HG03354 (cell line): ENCODE data around the gene AGPS.
"Not testable (repeated sequence)": the region's sequence is repeated elsewhere in the genome, so short reads cannot be mapped to it uniquely, and the experiment has no call there.

Experiments used
- ATAC-seq: cut with Tn5 transposase; IDR thresholded peaks from one replicate; pipeline ENCODE4 v1.9.1; 2021; ENCODE audit warnings: mild to moderate bottlenecking; ENCODE audit not compliant: unreplicated experiment, poor library complexity, severe bottlenecking

Gene AGPS

GRCh38 chr2:177542396-177542795 is 149.8 kb downstream of the AGPS start:
- ATAC-seq: no peak

GRCh38 chr2:177543007-177543760 is 150.6 kb downstream of the AGPS start:
- ATAC-seq: no peak

DNA sequence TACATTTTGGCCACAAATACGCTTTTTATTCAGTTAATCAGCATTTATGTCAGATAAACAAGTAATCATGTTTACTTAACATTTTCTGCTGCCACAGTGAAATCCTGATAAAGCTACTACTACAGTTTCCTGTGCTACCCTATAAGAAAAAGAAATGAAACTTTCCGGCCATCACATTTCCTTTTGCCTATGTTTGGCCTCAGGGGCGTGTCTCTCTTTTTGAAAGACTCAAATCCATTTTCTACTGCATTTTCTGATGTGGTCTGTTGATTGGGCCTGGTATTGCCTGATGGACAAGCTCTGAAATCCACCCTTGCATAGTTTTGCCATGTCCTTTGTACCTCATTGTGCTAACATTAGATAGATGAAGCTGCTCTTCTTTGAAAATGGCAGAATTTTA is 152.6 kb downstream of the AGPS start:
- ATAC-seq: no peak

- ATAC-seq: no peak
Observed at GRCh38 chr2:177545981-177546585, 153.5 kb downstream of the AGPS start.

DNA sequence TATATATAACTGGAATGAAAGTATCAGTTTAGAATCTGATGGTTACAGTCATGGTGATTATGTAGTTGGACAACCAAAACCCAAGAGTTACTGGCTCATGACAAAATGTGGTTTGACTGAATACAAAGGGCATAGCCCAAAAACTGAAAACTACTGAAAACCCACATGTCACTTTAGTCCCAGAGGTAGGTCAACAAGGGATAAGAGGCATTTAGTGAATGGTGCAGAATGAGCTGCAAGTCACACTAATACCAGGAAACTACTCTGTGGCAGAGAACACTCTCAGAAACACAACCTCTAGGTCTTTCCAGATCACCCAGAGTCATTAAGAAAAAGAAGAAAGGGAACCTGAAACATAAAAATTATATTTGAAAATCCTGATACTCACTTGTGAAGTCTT is 154.5 kb downstream of the AGPS start:
- ATAC-seq: peak; percentile 87

GRCh38 chr2:177547772-177548171 is 155.2 kb downstream of the AGPS start:
- ATAC-seq: no peak

GRCh38 chr2:177548636-177549035 is 156.1 kb downstream of the AGPS start:
- ATAC-seq: no peak

DNA sequence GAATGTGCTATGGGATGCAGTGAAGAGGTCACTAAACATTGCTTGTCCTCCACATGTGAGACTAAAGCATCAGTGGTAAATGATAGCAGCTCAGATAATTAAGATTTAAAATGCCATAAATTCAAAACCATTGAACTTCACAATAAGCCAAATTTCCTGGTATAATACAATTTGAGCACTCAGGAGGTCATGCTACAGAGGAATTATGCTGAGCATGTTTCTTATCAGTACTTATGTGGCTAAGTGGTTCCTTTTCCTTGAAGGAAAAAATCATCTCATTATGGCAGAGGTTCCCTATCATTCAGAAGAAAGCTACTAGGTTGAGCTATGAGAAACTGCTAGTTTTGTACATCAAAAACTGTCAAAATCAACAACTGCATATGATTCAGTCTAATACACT is 156.6 kb downstream of the AGPS start:
- no peak for ATAC-seq

DNA sequence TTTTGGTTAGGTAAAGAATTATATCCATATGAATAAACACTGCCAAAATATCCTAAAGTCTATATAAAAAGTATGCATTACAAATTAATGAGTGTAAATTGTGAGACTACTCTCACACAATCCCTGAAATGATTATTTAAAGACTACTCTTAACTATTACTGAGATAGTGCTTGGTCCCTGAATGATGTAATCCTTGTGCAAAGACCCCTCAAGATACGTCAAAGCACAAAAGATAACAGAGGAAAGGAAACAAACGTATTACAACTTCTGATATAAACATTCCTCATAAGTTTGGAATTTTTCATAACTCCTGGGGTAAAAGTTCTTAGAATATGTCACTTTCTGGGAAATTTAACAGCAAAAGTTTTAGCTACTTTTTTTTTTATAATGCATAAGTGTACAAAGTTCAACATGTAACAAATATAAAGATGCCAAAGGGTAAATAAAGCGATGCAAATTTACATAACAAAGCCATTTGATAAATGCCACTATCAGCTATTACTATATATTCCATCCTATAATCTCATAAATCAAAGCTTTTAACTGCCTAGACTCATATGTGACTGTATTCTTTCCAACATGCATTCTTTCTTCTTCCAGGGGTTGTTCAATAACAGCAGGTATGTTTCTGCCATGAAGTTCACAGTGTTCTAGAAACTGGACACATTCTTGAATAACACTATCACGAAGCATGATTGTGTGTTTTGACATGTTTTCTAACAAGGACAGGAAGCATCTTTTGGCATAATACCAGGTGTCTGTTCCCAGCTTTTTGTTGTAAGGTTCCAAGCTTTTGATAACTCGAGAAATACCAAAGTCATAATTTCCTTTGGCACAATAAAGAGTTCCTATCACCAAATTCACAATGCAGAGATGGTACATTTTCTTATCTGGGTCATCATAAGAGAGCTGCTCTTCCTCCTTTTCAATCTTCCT is 158.0 kb downstream of the AGPS start:
- ATAC-seq: no peak

- ATAC-seq: not testable (repeated sequence)
Observed at GRCh38 chr2:177551360-177551759, 158.8 kb downstream of the AGPS start.

- no peak for ATAC-seq
Observed at GRCh38 chr2:177551989-177552421, 159.4 kb downstream of the AGPS start.

- peak; percentile 96 for ATAC-seq
Observed at GRCh38 chr2:177552422-177553175, 160.0 kb downstream of the AGPS start.

DNA sequence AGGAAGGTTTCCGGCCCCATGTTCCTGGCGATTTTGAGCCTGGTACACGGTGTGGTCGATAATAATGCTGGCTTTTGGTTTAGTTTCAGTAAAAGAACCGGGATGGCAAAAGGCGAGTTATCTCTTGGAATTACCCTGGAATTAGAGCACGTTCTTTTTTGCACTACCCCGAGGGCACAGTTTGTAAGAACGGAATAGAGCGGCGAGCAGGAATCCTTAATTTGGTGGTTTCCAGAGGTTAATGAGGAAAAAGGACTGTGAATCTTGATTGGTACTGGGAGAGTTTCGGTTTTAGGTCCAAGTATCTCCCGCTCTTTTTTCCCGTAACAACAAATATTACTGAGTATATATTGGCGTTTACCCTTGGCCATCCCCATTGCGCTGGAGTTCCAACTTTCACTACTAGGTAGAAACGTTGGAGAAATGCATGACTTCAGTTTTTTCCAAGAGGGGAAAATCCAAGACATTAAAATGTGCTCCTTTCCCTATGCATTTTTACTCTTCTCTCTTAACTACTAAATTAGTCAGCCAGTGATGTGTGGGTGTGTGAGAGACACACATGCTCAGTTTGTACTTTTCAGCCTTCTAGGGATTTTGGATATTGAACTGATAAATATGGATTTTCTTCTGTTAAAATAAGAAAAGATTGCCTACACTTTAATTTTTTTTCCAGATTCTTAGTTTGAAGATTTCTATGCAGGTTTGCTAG is 160.8 kb downstream of the AGPS start:
- no peak for ATAC-seq

- no peak for ATAC-seq
Observed at GRCh38 chr2:177554365-177554764, 161.8 kb downstream of the AGPS start.

DNA sequence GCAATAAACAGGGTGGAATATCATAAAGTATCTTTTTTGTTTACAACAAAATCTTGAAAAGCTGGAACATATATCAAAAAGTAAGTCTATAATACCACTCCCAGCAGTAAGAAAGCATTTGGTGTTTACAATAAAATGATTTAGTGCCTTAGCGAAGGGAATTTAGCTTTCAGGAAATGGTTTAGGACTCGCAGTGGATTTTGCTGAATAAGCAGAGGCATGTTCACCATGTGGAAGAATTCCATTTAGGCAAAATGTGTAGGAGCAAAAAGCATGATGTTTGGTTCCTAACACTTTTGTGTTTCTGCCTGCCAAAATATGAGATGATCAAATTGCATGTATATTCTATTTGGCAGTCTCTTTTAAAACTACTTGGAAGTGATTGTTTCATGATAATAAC is 163.6 kb downstream of the AGPS start:
- ATAC-seq: no peak

DNA sequence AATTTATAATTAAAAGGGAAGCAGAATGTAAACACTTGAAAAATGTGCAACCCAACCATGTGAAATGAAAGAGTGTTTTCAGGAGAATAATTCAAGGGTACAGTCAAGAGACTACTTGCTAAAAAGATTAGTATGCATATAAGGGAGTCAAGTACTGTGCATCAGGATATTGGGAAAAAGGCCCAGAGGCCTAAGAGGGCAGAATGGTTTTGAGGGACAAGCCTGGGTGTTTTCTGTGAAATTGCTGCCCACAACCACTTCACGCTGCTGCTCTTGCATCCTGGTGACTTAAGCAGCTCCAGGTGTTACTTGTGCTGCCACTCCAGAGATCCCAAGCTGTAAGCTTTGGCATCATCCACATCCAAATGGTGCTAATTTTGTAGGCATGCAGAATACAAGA is 165.2 kb downstream of the AGPS start:
- no peak for ATAC-seq

DNA sequence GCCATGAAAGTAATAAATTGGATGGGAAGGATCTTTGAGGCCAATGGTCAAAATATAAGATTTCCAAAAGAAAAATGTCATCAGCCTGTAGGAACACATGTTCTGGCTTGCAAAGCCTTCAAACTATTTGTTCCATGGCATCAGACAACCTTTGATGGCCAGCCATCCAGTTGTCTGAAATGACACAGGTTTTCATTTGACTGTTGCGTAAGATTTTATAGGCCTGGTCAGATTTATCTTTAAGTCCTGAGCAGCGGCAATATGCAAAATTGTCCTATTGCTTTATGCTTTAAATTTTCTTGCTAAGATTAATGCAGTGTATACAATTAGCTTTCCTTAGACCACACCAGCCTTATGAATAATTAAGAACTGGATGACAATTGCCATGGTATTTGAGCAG is 167.1 kb downstream of the AGPS start:
- ATAC-seq: no peak

DNA sequence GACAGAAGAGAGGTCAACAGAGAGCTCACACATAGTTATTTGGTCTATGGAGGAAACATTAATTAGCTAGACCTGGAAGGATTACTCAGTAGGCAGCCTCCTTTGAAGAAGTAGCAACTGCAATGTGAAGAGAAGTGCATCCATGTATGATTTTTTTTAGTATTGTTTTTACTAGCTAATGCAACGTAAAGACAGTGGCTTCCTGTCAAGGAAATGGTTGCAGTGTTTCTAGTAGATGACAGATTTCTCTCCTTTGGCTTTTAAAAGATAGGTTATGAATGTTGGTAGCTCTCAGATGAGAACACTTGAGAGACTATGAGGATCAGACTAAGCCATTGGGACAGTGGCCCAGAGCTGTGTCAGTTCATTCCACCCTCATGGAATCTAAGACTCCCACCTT is 175.8 kb downstream of the AGPS start:
- no peak for ATAC-seq

DNA sequence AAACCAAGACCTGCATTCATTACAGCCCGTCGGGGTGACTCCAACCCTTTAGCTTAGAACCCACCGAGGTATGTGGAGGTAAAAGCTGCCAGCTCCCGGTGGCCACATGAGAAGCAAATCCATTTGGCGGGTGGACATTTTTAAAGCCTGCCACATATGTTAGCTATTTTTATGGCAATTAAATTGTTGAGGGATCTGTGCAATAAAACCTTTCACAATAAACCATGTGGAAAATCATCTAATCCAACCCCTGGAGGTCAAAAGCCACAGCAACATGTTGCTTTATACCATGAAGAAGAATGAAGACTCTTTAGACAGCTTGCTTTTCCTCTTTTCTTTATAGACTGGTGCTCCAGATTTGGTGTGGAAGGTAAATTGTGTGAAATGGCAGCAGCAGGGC is 176.3 kb downstream of the AGPS start:
- no peak for ATAC-seq
